Right renal cortex interstitium (tissue), 3 donors: Measurements from ENCODE around the gene BAIAP2. TPM values are rescaled to one million over a fixed set of nuclear protein-coding genes. Genes with fewer than 3 reads are reported as not detected.
"Not testable (repeated sequence)": the region's sequence is repeated elsewhere in the genome, so short reads cannot be mapped to it uniquely, and the experiment has no call there.

Experiments used
- DNase-seq, 3 donors: peaks; one replicate each; pipeline ENCODE4 v3.0.0-alpha.2; 2013; ENCODE audit warnings: low read depth in 3 of 3, low spot score in 2 of 3
- polyA plus RNA-seq, 3 donors: library from polyadenylated mRNA; unstranded; fragments of 120-200 nt; gene quantifications; one replicate each; pipeline ENCODE4 v1.2.1, GENCODE V29; 2013; ENCODE audit not compliant: insufficient read length in 3 of 3

Gene BAIAP2
- polyA plus RNA-seq, 3 donors = 34.8 to 40.4 (median 36.6) TPM

- DNase-seq = no peak
These were observed 34.2 kb upstream of the BAIAP2 start for GRCh38 chr17:81000631-81001357.

- no peak for DNase-seq
These were observed 33.0 kb upstream of the BAIAP2 start for GRCh38 chr17:81002013-81002384.

- no peak for DNase-seq
These were observed 32.3 kb upstream of the BAIAP2 start for GRCh38 chr17:81002409-81003361.

GRCh38 chr17:81003711-81004475 lies 31.1 kb upstream of the BAIAP2 start:
- no peak for DNase-seq

- DNase-seq = no peak
These were observed 28.1 kb upstream of the BAIAP2 start for GRCh38 chr17:81006891-81007290.

GRCh38 chr17:81008140-81008539 lies 26.8 kb upstream of the BAIAP2 start:
- no peak for DNase-seq

- no peak for DNase-seq
These were observed 25.8 kb upstream of the BAIAP2 start for GRCh38 chr17:81009136-81009535.

- no peak for DNase-seq
These were observed 24.0 kb upstream of the BAIAP2 start for GRCh38 chr17:81010935-81011334.

GRCh38 chr17:81011951-81012350 lies 23.0 kb upstream of the BAIAP2 start:
- DNase-seq = no peak

GRCh38 chr17:81012574-81013447 lies 22.1 kb upstream of the BAIAP2 start:
- DNase-seq = no peak

GRCh38 chr17:81013642-81014041 lies 21.3 kb upstream of the BAIAP2 start:
- DNase-seq = no peak

- DNase-seq = no peak
These were observed 19.8 kb upstream of the BAIAP2 start for GRCh38 chr17:81015136-81015535.

GRCh38 chr17:81016575-81016974 lies 18.4 kb upstream of the BAIAP2 start:
- no peak for DNase-seq

GRCh38 chr17:81017330-81017729 lies 17.6 kb upstream of the BAIAP2 start:
- not testable (repeated sequence) for DNase-seq

GRCh38 chr17:81018044-81018802 lies 16.7 kb upstream of the BAIAP2 start:
- DNase-seq = no peak

GRCh38 chr17:81019563-81020442 lies 15.1 kb upstream of the BAIAP2 start:
- DNase-seq = no peak

GRCh38 chr17:81020443-81020766 lies 14.5 kb upstream of the BAIAP2 start:
- no peak for DNase-seq

GRCh38 chr17:81020767-81021497 lies 14.0 kb upstream of the BAIAP2 start:
- DNase-seq = no peak
